Measurements from ENCODE around the gene CRYBA2.

Gene CRYBA2

DNA sequence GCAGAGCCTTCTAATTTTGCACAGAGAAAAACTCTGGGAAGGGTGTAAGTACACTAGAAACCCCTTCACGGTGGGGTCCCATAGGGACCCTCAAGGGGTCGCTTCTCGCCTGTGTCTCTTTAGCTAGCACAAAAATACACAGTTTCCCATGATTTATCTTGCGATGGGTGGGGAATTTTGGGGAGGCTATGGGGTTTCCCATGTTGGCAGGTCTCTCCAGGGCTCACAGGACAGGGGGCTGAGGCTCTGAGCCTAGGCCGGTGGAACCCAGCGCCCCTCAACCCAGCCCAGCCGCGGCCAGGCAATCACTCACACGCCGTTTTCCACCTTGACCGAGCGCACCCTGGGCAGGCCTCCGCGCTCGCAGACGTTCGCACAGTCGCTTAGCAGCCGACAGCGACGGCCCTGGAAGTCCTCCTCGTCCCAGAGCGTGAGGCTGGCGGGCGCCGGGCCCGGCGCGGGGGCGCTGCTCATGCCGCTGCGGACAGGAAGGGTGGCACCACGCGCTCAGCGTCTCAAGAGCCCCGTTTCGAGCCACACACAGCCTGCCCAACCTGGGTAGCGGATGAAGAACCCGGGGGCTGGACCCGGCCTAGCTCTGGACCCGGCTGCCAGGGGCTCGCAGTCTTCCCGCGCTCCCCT lies 398 bp downstream of the CRYBA2 start:
- H3K27ac ChIP-seq = peak overlapping the region; percentile 46
- TF ChIP-seq, protein P1, sequence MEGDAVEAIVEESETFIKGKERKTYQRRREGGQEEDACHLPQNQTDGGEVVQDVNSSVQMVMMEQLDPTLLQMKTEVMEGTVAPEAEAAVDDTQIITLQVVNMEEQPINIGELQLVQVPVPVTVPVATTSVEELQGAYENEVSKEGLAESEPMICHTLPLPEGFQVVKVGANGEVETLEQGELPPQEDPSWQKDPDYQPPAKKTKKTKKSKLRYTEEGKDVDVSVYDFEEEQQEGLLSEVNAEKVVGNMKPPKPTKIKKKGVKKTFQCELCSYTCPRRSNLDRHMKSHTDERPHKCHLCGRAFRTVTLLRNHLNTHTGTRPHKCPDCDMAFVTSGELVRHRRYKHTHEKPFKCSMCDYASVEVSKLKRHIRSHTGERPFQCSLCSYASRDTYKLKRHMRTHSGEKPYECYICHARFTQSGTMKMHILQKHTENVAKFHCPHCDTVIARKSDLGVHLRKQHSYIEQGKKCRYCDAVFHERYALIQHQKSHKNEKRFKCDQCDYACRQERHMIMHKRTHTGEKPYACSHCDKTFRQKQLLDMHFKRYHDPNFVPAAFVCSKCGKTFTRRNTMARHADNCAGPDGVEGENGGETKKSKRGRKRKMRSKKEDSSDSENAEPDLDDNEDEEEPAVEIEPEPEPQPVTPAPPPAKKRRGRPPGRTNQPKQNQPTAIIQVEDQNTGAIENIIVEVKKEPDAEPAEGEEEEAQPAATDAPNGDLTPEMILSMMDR (IDR thresholded peaks at IDR 0.05) = no peak
- no peak for TF ChIP-seq ZFX (IDR thresholded peaks at IDR 0.05; ENCODE audit: borderline replicate concordance)

DNA sequence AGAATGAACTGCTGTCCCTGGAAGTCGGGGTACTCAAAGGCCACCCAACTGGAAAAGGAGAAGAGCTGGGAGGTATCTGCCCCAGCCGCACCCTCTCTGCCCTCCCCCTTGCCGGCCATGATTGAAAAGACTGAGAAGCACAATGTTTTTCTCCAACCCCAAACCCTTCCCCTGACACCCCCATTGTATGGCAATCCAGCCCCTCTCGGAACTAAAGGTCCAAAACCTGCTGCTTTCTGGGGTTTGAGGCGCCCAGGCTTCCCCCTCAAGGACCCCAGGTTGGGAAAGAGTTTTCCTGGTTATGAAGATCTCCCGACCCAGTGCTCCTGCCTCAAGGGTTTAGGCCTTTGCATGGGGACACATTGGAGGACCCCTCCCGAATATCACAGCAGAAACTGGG lies 1.0 kb downstream of the CRYBA2 start:
- H3K27ac ChIP-seq = no peak overlapping the region
- TF ChIP-seq, protein P1 (IDR thresholded peaks at IDR 0.05) = no peak
- TF ChIP-seq ZFX (IDR thresholded peaks at IDR 0.05; ENCODE audit: borderline replicate concordance) = no peak

DNA sequence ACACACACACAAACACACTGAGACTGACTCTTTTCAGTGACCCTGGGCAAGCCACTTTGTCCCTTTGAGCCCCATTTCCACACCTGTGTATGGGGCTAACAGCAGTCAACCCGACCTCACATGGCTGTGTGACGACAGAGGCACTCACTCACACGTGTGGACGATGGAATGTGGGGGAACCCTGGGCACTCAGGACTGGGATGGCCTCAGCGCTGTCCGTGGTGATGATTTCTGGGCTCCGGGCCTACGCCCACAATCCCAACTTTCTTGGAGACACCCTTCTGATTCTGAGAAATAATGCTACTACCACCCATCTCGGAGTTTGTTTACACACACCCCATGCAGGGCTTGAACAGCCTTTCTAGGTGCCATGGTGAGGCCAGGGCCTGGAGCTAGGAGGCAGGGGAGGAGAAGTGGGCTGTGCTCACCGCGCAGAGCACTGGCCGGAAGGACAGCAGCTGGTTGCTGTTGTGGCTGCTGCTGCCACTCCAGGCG lies 1.5 kb downstream of the CRYBA2 start:
- TF ChIP-seq, protein P1 (IDR thresholded peaks at IDR 0.05) = no peak
- no peak for TF ChIP-seq ZFX (IDR thresholded peaks at IDR 0.05; ENCODE audit: borderline replicate concordance)
- no peak overlapping the region for H3K27ac ChIP-seq

DNA sequence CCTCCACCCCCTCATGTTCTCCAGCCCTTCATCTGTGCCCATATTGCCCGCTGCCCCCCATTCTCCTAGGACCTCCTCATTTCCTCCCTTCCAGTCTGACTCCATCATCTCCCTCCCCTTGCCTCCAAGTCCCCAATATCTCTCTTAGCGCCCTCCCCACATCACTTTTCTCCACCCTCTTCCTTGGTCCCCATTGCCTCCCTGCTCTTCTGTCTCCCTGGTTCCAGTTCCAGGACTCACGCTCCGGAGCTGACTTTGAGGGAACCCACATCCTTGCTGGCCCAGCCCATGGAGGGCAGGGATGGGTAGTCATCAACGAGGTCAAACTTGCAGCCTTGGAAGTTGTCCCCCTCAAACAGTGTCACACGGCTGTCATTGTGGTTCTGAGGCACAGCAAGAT lies 2.6 kb downstream of the CRYBA2 start:
- TF ChIP-seq, protein P1 (IDR thresholded peaks at IDR 0.05) = no peak
- TF ChIP-seq ZFX (IDR thresholded peaks at IDR 0.05; ENCODE audit: borderline replicate concordance) = no peak
- H3K27ac ChIP-seq = no peak overlapping the region

DNA sequence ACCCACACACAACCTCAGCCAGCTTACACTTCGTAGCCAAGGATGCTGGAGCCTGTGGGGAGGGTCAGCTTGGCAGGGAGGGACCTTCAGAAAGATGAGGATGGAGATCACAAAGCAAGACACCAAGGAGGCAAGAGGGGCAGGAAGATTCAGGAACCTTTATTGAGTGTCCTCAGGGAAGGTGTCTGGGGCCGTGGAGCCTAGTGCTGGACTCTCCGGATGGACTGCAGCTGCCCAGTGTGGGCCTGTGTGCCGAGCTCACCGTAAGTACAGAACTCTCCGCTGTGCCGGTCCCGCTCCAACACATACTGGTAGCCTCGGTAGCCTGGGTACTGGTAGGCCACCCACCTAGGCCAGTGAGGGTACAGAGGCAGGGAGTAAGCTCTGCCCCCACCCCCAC lies 3.2 kb downstream of the CRYBA2 start:
- H3K27ac ChIP-seq = no peak overlapping the region
- TF ChIP-seq, protein P1 (IDR thresholded peaks at IDR 0.05) = no peak

DNA sequence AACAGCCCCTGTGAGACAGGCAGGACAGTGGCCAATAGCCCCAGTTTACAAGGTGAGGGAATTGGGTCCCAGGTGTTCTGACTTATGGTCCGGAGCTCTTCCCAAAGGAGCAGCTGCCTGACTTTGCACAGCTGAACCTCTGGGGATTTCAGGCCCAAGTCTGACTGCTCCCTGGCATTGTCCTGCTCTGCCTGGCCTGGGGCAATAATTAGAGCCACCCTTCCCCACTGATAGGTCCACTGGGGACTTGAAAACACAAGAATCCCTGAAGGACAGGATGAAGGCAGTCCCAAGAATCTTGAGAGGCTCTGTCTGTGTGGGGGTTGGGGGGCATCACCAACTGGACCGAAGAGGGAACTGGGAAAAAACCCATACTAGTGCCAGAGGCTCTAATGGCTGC lies 4.6 kb downstream of the CRYBA2 start:
- no peak overlapping the region for H3K27ac ChIP-seq
- TF ChIP-seq, protein P1 (IDR thresholded peaks at IDR 0.05) = no peak
- TF ChIP-seq ZFX (IDR thresholded peaks at IDR 0.05; ENCODE audit: borderline replicate concordance) = no peak

DNA sequence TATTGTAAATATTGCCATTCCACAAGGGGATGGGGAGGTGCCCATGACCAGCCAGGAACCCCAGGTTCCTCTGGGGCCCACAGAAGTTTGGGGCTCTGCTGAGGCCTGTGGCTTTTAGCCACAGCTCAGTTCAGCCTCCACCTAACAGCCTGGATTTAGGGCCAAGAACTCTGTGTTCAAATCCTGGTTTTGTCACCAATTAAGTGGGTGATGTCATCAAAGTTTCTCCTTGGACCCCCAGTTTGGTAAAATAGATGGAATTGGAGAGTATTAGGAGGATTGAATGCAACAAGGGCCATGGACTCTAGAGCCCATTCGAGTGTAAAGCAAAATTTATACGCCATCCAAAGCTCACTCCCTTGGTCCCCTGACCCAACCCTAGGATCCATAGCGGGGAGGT lies 5.1 kb downstream of the CRYBA2 start:
- TF ChIP-seq ZFX (IDR thresholded peaks at IDR 0.05; ENCODE audit: borderline replicate concordance) = no peak
- TF ChIP-seq, protein P1 (IDR thresholded peaks at IDR 0.05) = no peak
- no peak overlapping the region for H3K27ac ChIP-seq

All from 22Rv1 (cell line).